Adrenal gland (tissue), 12 donors: ENCODE results near the gene DNAH8. TPM values are rescaled to one million over a fixed set of nuclear protein-coding genes. Genes with fewer than 3 reads are reported as not detected.

Experiments
- DNase-seq, 7 donors: peaks; one replicate each; pipeline ENCODE4 v3.0.0-alpha.2; 2019 to 2020
- H3K27ac ChIP-seq, 5 donors: fragments of 200-600 bp; sonication (generic) in 4 of 5; 1 replicate in 3 of 5; 2 replicates in 2 of 5; pipeline versions ENCODE4 v1.5.1 to v1.8.0; 2016 to 2020; ENCODE audit warnings: mild to moderate bottlenecking in 1 of 5
- H3K27me3 ChIP-seq: fragments of 200-600 bp; 2 replicates; pipeline ENCODE4 v1.8.0; 2021
- H3K36me3 ChIP-seq, 2 donors: fragments of 200-600 bp; replicated peaks in 1 of 2; 1 replicate in 1 of 2; 2 replicates in 1 of 2; pipeline versions ENCODE4 v1.5.1 to v1.8.0; 2018 to 2022
- H3K4me1 ChIP-seq, 2 donors: fragments of 200-600 bp; replicated peaks in 1 of 2; 1 replicate in 1 of 2; 2 replicates in 1 of 2; pipeline versions ENCODE4 v1.5.1 to v1.8.0; 2018 to 2021
- H3K4me3 ChIP-seq, 4 donors: fragments of 200-600 bp; sonication (generic) in 3 of 4; one replicate each; pipeline ENCODE4 v1.5.1; 2016 to 2018
- H3K9me3 ChIP-seq, 3 donors: fragments of 200-600 bp; sonication (generic) in 1 of 3; replicated peaks in 1 of 3; 1 replicate in 2 of 3; 2 replicates in 1 of 3; pipeline versions ENCODE4 v1.5.1 to v1.8.0; 2016 to 2021
- CTCF ChIP-seq, 6 experiments: fragments of 450-650 bp in 4 of 6; fragments of 200-600 bp in 2 of 6; sonication (generic) in 1 of 6; IDR thresholded peaks; 1 replicate in 5 of 6; 2 replicates in 1 of 6; pipeline versions ENCODE4 v1.5.1 to v1.8.0; 2016 to 2021; ENCODE audit warnings: antibody characterized with exemption in 6 of 6, mild to moderate bottlenecking in 2 of 6, moderate library complexity in 1 of 6
- POLR2A ChIP-seq, 2 donors: fragments of 450-650 bp; IDR thresholded peaks; one replicate each; pipeline ENCODE4 v1.6.1; 2017; ENCODE audit warnings: antibody characterized with exemption in 2 of 2, mild to moderate bottlenecking in 2 of 2, moderate library complexity in 1 of 2
- WGBS, 4 donors: extraction: QIAGEN DNeasy Blood & Tissue Kit in 2 of 4; methylation state at CpG; one replicate each; pipeline versions ENCODE4 v1.1.5 to v1.1.7; 2013 to 2017; 5-methylcytosine and 5-hydroxymethylcytosine counted together
- intact Hi-C, 2 donors: fragments of 100-400 bp; cut with DNase I; formaldehyde crosslinking; loops; one replicate each; pipeline versions ENCODE4 v1.14.1 to v1.15.0; 2022 to 2023
- polyA plus RNA-seq, 3 donors: library from polyadenylated mRNA; stranded (reverse); fragments of 200-250 nt in 2 of 3; fragments of 350-450 nt in 1 of 3; fragmentation: Illumina TruSeq in 1 of 3; extraction: RNeasy Lipid Tissue Mini Kit (QIAGEN cat#74804) in 1 of 3; gene quantifications; one replicate each; pipeline ENCODE4 v1.2.3, GENCODE V29; 2013 to 2014
- total RNA-seq, 9 donors: library from RNA; depleted of rRNA in 4 of 9; stranded (reverse); fragments of >200 nt in 4 of 9; fragments of 120-200 nt in 1 of 9; fragmentation: NEBNext Ultra II Directional in 1 of 9; extraction: Animal tissue kit (Norgen Biotek cat#: 25700) in 1 of 9; gene quantifications; one replicate each; pipeline versions ENCODE4 v1.1.0 to v1.2.4, GENCODE V29; 2013 to 2023
- donor health status: healthy with polysubstance abuse.
- donor health status: Bipolar disorder and iron deficiency.
- donor health status: DM: yes; HTN: yes; CAD: no.
- donor health status: DM: no; HTN: no; CAD: no.
- donor health status: DM: no; HTN: no; CAD: no.
- donor health status: DM: yes; HTN: yes; CAD: no.

The DNAH8 gene
- total and polyA plus RNA-seq, 12 donors: under 0.01 to 0.02 TPM; not detected in 10

- no peak overlapping the region for H3K27ac ChIP-seq
- H3K4me3 ChIP-seq: no peak overlapping the region
- intact Hi-C loops: no loop called here
- DNase-seq: no peak
- no peaks in the 10 kb centered on the region for H3K36me3 ChIP-seq
- H3K27me3 ChIP-seq: peaks cover 27% of the 10 kb centered on the region
- H3K4me1 ChIP-seq: no peaks in the 10 kb centered on the region
- TF ChIP-seq POLR2A (IDR thresholded peaks at IDR 0.05): no peak
- TF ChIP-seq CTCF (IDR thresholded peaks at IDR 0.05): no peak
- no peaks in the 10 kb centered on the region for H3K9me3 ChIP-seq
- 35 to 100% (median 55%) methylated on average over 1 to 6 of the region's 6 CpGs for WGBS, 4 donors
Observed at GRCh38 chr6:39037707-39038106, 322.6 kb downstream of the DNAH8 start.

- Histone ChIP-seq H3K4me1 (no peaks in the 10 kb centered on the region), H3K36me3 (no peaks in the 10 kb centered on the region), H3K27ac (no peak overlapping the region), H3K27me3 (peaks cover 7% of the 10 kb centered on the region), H3K9me3 (no peaks in the 10 kb centered on the region), H3K4me3 (no peak overlapping the region)
- TF ChIP-seq POLR2A (IDR thresholded peaks at IDR 0.05) (no peak), CTCF (IDR thresholded peaks at IDR 0.05) (no peak)
- intact Hi-C loops: no loop called here
- WGBS, 4 donors: 70 to 86% (median 80%) methylated on average over 8 to 10 of the region's 10 CpGs
- no peak for DNase-seq
Observed at GRCh38 chr6:39040080-39040673, 325.1 kb downstream of the DNAH8 start.

- H3K27ac ChIP-seq: no peak overlapping the region
- intact Hi-C loops: no loop called here
- 48 to 83% (median 71%) methylated on average over 2 of the region's 2 CpGs for WGBS, 4 donors
- no peak for TF ChIP-seq CTCF (IDR thresholded peaks at IDR 0.05)
- no peaks in the 10 kb centered on the region for H3K4me1 ChIP-seq
- no peaks in the 10 kb centered on the region for H3K9me3 ChIP-seq
- no peaks in the 10 kb centered on the region for H3K36me3 ChIP-seq
- no peak for DNase-seq
- H3K4me3 ChIP-seq: no peak overlapping the region
- peaks cover 5% of the 10 kb centered on the region for H3K27me3 ChIP-seq
Observed at GRCh38 chr6:39041072-39041471, 326.0 kb downstream of the DNAH8 start.

- H3K36me3 ChIP-seq: no peaks in the 10 kb centered on the region
- WGBS, 4 donors: 72 to 82% (median 78%) methylated on average over 2 to 3 of the region's 3 CpGs
- no peaks in the 10 kb centered on the region for H3K9me3 ChIP-seq
- no peak overlapping the region for H3K27ac ChIP-seq
- peaks cover 20% of the 10 kb centered on the region for H3K27me3 ChIP-seq
- DNase-seq: no peak
- intact Hi-C loops: no loop called here
- no peak for TF ChIP-seq POLR2A (IDR thresholded peaks at IDR 0.05)
- TF ChIP-seq CTCF (IDR thresholded peaks at IDR 0.05): no peak
- peaks cover 0 to 6% of the 10 kb centered on the region in 2 donors for H3K4me1 ChIP-seq
- H3K4me3 ChIP-seq: no peak overlapping the region
Observed at GRCh38 chr6:39043776-39044175, 328.7 kb downstream of the DNAH8 start.
